ENCODE measurements around the gene TAF4B.

- TF ChIP-seq EP300 (IDR thresholded peaks at IDR 0.05; ENCODE audit: borderline replicate concordance) (no peak), MAX (IDR thresholded peaks at IDR 0.05) (no peak), YY1 (IDR thresholded peaks at IDR 0.05; ENCODE audit: low read depth) (no peak), USF1 (IDR thresholded peaks at IDR 0.05) (no peak), EGR1 (IDR thresholded peaks at IDR 0.05) (no peak), TEAD4 (IDR thresholded peaks at IDR 0.05) (no peak)
These were observed 170.8 kb downstream of the TAF4B start for GRCh38 chr18:26397019-26397418.
